GM12878 (cell line): ENCODE results near the gene PITPNM3. TPM values are rescaled to one million over a fixed set of nuclear protein-coding genes. Genes with fewer than 3 reads are reported as not detected.

Experiments used
- ATAC-seq: fragments of 200-7000 bp; cut with Tn5 transposase; 3 replicates; pipeline ENCODE4 v1.9.1; 2020; ENCODE audit warnings: mild to moderate bottlenecking, moderate library complexity
- BruUV-seq: library from RNA; stranded (reverse); fragments of 400-500 nt; replicated peaks from 2 replicates; lab custom pipeline; 2021; lab: Mats Ljungman, UMichigan
- CTCF ChIA-PET: fragments of 300-600 bp; sonication (Branson Sonifier 250); formaldehyde crosslinking; extraction: SDS; loops from one replicate; lab custom pipeline; 2021; ENCODE audit warnings: inconsistent platforms; lab: Yijun Ruan, JAX
- POLR2A ChIA-PET: fragments of 350-600 bp; formaldehyde crosslinking; extraction: SDS; loops from one replicate; lab custom pipeline; 2021; ENCODE audit warnings: inconsistent platforms; lab: Charles Lee
- RAD21 ChIA-PET: fragments of 300-600 bp; sonication (Branson Sonifier 250); formaldehyde crosslinking; loops from one replicate; lab custom pipeline; 2023; ENCODE audit warnings: antibody characterized with exemption; ENCODE audit not compliant: unreplicated experiment; lab: Charles Lee
- SMC1A ChIA-PET: fragments of 300-600 bp; sonication (Branson Sonifier 250); formaldehyde crosslinking; loops from one replicate; lab custom pipeline; 2023; ENCODE audit not compliant: unreplicated experiment, uncharacterized antibody; lab: Charles Lee
- DNase-seq: peaks from one replicate; pipeline ENCODE4 v3.0.0-alpha.2; 2011; ENCODE audit warnings: low read depth, low spot score
- FAIRE-seq: peaks from 3 replicates; lab custom pipeline; 2011; peaks lifted over from hg19 to GRCh38; lab: Jason Lieb, UNC
- H2AFZ ChIP-seq: 2 replicates; pipeline ENCODE4 v1.6.0; 2011; ENCODE audit warnings: low read depth, low read length, control low read depth; ENCODE audit not compliant: control insufficient read depth
- H3K27ac ChIP-seq: 2 replicates; pipeline ENCODE4 v1.5.1; 2011; ENCODE audit warnings: control low read depth; ENCODE audit not compliant: control insufficient read depth, insufficient read depth
- H3K27me3 ChIP-seq, 2 experiments: replicated peaks in 1 of 2; 2 replicates each; pipeline versions ENCODE4 v1.6.0 to v1.6.1; 2011; ENCODE audit warnings: low read length in 1 of 2; ENCODE audit not compliant: control insufficient read depth in 2 of 2, insufficient read depth in 2 of 2
- H3K36me3 ChIP-seq, 2 experiments: 2 replicates each; pipeline ENCODE4 v1.5.1; 2011; ENCODE audit warnings: low read length in 1 of 2; ENCODE audit not compliant: control insufficient read depth in 2 of 2, insufficient read depth in 2 of 2
- H3K4me1 ChIP-seq: 2 replicates; pipeline ENCODE4 v1.6.1; 2011; ENCODE audit warnings: mild to moderate bottlenecking, low read length, moderate library complexity, mixed read lengths; ENCODE audit not compliant: control insufficient read depth, insufficient read depth
- H3K4me2 ChIP-seq: 2 replicates; pipeline ENCODE4 v1.6.0; 2011; ENCODE audit warnings: control low read depth; ENCODE audit not compliant: control insufficient read depth, insufficient read depth
- H3K4me3 ChIP-seq: fragments of 200-600 bp; sonication (generic); 2 replicates; pipeline ENCODE4 v1.5.1; 2016
- H3K79me2 ChIP-seq: 2 replicates; pipeline ENCODE4 v1.6.0; 2011; ENCODE audit warnings: low read length; ENCODE audit not compliant: control insufficient read depth, insufficient read depth
- H3K9ac ChIP-seq: 2 replicates; pipeline ENCODE4 v1.8.0; 2011; ENCODE audit warnings: low read length, control low read depth, mixed read lengths; ENCODE audit not compliant: control insufficient read depth, insufficient read depth
- H3K9me3 ChIP-seq: replicated peaks from 3 replicates; pipeline ENCODE4 v1.5.1; 2011; ENCODE audit warnings: mild to moderate bottlenecking, low read length; ENCODE audit not compliant: control insufficient read depth, insufficient read depth
- H4K20me1 ChIP-seq: 2 replicates; pipeline ENCODE4 v1.6.0; 2011; ENCODE audit not compliant: control insufficient read depth, insufficient read depth
- CBX3 ChIP-seq: fragments of 200-600 bp; sonication (generic); IDR thresholded peaks from 2 replicates; pipeline ENCODE4 v1.6.1; 2016; ENCODE audit warnings: low read depth, borderline replicate concordance
- CHD1 ChIP-seq: IDR thresholded peaks from 2 replicates; pipeline ENCODE4 v1.6.1; 2012; ENCODE audit warnings: low read depth, low read length, improper control_type of control experiment
- MTA2 ChIP-seq: fragments of 450-650 bp; IDR thresholded peaks from 2 replicates; pipeline ENCODE4 v1.6.1; 2016; ENCODE audit warnings: low read depth, mild to moderate bottlenecking, moderate library complexity
- NR2C1 ChIP-seq: fragments of 450-650 bp; IDR thresholded peaks from 2 replicates; pipeline ENCODE4 v1.6.1; 2017; ENCODE audit warnings: antibody characterized with exemption, mild to moderate bottlenecking, moderate library complexity
- RAD51 ChIP-seq: fragments of 450-650 bp; IDR thresholded peaks from 2 replicates; pipeline ENCODE4 v1.6.1; 2016; ENCODE audit warnings: moderate library complexity, mild to moderate bottlenecking, inconsistent platforms
- RELA ChIP-seq: fragments of 450-650 bp; IDR thresholded peaks from 2 replicates; pipeline ENCODE4 v1.8.0; 2014; ENCODE audit warnings: borderline replicate concordance; ENCODE audit not compliant: partially characterized antibody
- SMAD5 ChIP-seq: IDR thresholded peaks from 2 replicates; pipeline ENCODE4 v1.6.1; 2016; ENCODE audit warnings: antibody characterized with exemption, low read depth
- SREBF1 ChIP-seq: IDR thresholded peaks from 2 replicates; pipeline ENCODE4 v1.6.1; 2012; ENCODE audit warnings: mild to moderate bottlenecking, low read length
- TCF7 ChIP-seq: IDR thresholded peaks from 2 replicates; pipeline ENCODE4 v1.6.1; 2014; ENCODE audit warnings: antibody characterized with exemption, borderline replicate concordance
- ZBED1 ChIP-seq: IDR thresholded peaks from 2 replicates; pipeline ENCODE4 v1.6.1; 2016; ENCODE audit warnings: borderline replicate concordance
- ZNF384 ChIP-seq: IDR thresholded peaks from 2 replicates; pipeline ENCODE4 v1.6.1; 2012; ENCODE audit warnings: low read depth, mild to moderate bottlenecking, low read length, improper control_type of control experiment, borderline replicate concordance
- WGBS: methylation state at CpG from one replicate; pipeline ENCODE4 v1.1.6; 2016; ENCODE audit warnings: low lambda C conversion rate; ENCODE audit not compliant: insufficient replicate concordance, insufficient coverage; ENCODE audit errors: missing lambda C conversion rate; 5-methylcytosine and 5-hydroxymethylcytosine counted together
- in situ Hi-C: fragments of 300-500 bp; cut with MboI; formaldehyde crosslinking; loops from 9 replicates; pipeline ENCODE4 v1.14.3; 2018; ENCODE audit warnings: mixed read lengths
- intact Hi-C: fragments of 100-400 bp; cut with micrococcal nuclease; formaldehyde crosslinking; loops from one replicate; pipeline ENCODE4 v1.14.2; 2022; ENCODE audit not compliant: unreplicated experiment
- polyA plus RNA-seq, 11 experiments: library from polyadenylated mRNA; depleted of rRNA in 4 of 11; unstranded in 6 of 11; stranded (reverse) in 5 of 11; fragments of >200 nt; fragmentation: Nextera tagmentation in 4 of 11; fragmentation: Illumina TruSeq in 1 of 11; extraction: Ambion mirVana in 4 of 11; extraction: Trizol in 1 of 11; gene quantifications; 1 replicate in 1 of 11; 2 replicates in 10 of 11; pipeline versions ENCODE4 v1.2.1 to v1.2.3, GENCODE V29; 2011 to 2016; ENCODE audit warnings: inconsistent platforms in 2 of 11, missing spikeins in 2 of 11, low read depth in 1 of 11
- total RNA-seq, 4 experiments: library from RNA; depleted of rRNA in 3 of 4; stranded (reverse); fragments of >200 nt in 3 of 4; fragmentation: Illumina TruSeq in 1 of 4; extraction: Trizol in 1 of 4; gene quantifications; 2 replicates each; pipeline versions ENCODE4 v1.2.1 to v1.2.3, GENCODE V29; 2013 to 2021
- TF ChIP-seq, protein P1 (sequence below): fragments of 450-650 bp; IDR thresholded peaks from 2 replicates; pipeline ENCODE4 v1.6.1; 2018; ENCODE audit warnings: borderline replicate concordance, mild to moderate bottlenecking; ENCODE audit not compliant: partially characterized antibody
- TF ChIP-seq, protein P2 (sequence below): fragments of 450-650 bp; formaldehyde crosslinking; IDR thresholded peaks from 2 replicates; pipeline ENCODE4 v1.4.0; 2022; ENCODE audit warnings: mild to moderate bottlenecking, moderate library complexity

PITPNM3 gene
- total and polyA plus RNA-seq, 10 of the 15 experiments (the other 5 are each of a cell fraction or from before 2014, with no cell fraction given): 0.02 to 0.49 (median 0.19) TPM; not detected in 1

DNA sequence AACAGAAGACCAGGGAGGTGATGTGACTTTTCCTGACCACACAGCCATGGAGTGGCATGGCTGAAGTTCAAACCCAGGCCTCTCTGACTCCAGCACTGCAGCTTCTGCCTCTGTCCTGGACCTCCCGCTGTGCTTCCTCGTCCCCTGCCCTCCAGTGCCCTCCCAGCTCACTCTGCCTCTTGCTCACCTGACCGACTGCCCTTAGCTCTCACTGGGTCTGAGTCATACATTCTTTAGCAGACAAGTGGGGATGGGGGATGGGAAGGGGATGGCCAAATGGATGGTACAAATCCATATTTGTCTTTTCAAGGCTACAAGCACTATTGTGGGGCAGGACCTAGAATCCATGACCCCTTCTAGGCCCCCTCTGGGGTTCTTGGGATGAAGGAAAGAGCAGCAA, 33.0 kb downstream of the PITPNM3 start:
- ChIA-PET SMC1A (no interaction called here), CTCF (no interaction called here), RAD21 (no interaction called here), POLR2A (no interaction called here)
- Histone ChIP-seq H4K20me1 (no peaks in the 10 kb centered on the region), H3K27me3 (no peaks in the 10 kb centered on the region), H3K9me3 (no peaks in the 10 kb centered on the region), H3K36me3 (no peaks in the 10 kb centered on the region), H3K9ac (no peak overlapping the region), H3K4me1 (no peaks in the 10 kb centered on the region), H2AFZ (no peak overlapping the region), H3K4me2 (no peak overlapping the region), H3K79me2 (no peaks in the 10 kb centered on the region), H3K4me3 (no peak overlapping the region), H3K27ac (no peak overlapping the region)
- intact Hi-C loops (no loop called here), in situ Hi-C loops (no loop called here)
- WGBS: 30% methylated on average over 3 of the region's 3 CpGs
- ATAC-seq (no peak), FAIRE-seq (no peak), DNase-seq (no peak)
- no TSS peak for BruUV-seq
- TF ChIP-seq CHD1 (no peak), TCF7 (no peak), ZBED1 (no peak), RAD51 (no peak), SMAD5 (no peak), RELA (no peak), CBX3 (no peak), SREBF1 (no peak), MTA2 (no peak), ZNF384 (no peak), NR2C1 (no peak)
- TF ChIP-seq, protein P1, sequence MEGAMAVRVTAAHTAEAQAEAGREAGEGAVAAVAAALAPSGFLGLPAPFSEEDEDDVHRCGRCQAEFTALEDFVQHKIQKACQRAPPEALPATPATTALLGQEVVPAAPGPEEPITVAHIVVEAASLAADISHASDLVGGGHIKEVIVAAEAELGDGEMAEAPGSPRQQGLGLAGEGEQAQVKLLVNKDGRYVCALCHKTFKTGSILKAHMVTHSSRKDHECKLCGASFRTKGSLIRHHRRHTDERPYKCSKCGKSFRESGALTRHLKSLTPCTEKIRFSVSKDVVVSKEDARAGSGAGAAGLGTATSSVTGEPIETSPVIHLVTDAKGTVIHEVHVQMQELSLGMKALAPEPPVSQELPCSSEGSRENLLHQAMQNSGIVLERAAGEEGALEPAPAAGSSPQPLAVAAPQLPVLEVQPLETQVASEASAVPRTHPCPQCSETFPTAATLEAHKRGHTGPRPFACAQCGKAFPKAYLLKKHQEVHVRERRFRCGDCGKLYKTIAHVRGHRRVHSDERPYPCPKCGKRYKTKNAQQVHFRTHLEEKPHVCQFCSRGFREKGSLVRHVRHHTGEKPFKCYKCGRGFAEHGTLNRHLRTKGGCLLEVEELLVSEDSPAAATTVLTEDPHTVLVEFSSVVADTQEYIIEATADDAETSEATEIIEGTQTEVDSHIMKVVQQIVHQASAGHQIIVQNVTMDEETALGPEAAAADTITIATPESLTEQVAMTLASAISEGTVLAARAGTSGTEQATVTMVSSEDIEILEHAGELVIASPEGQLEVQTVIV: no peak
- TF ChIP-seq, protein P2, sequence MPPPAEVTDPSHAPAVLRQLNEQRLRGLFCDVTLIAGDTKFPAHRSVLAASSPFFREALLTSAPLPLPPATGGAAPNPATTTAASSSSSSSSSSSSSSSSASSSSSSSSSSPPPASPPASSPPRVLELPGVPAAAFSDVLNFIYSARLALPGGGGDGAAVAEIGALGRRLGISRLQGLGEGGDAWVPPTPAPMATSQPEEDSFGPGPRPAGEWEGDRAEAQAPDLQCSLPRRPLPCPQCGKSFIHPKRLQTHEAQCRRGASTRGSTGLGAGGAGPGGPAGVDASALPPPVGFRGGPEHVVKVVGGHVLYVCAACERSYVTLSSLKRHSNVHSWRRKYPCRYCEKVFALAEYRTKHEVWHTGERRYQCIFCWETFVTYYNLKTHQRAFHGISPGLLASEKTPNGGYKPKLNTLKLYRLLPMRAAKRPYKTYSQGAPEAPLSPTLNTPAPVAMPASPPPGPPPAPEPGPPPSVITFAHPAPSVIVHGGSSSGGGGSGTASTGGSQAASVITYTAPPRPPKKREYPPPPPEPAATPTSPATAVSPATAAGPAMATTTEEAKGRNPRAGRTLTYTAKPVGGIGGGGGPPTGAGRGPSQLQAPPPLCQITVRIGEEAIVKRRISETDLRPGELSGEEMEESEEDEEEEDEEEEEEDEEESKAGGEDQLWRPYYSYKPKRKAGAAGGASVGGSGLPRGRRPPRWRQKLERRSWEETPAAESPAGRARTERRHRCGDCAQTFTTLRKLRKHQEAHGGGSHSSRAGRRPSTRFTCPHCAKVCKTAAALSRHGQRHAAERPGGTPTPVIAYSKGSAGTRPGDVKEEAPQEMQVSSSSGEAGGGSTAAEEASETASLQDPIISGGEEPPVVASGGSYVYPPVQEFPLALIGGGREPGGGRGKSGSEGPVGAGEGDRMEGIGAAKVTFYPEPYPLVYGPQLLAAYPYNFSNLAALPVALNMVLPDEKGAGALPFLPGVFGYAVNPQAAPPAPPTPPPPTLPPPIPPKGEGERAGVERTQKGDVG (CRISPR knock-in tag): no peak
